SK-N-MC (cell line): ENCODE data around the gene OR2AJ1.

ENCODE experiments used
- EZH2 ChIP-seq: fragments of 200-600 bp; sonication (generic); IDR thresholded peaks from one replicate; pipeline ENCODE4 v1.6.1; 2017; ENCODE audit warnings: antibody characterized with exemption
- FOXP2 ChIP-seq: optimal IDR thresholded peaks from 2 replicates; pipeline ENCODE3; 2011; ENCODE audit warnings: mild to moderate bottlenecking, moderate library complexity; ENCODE audit not compliant: insufficient read depth; ENCODE audit errors: extremely low read length, control extremely low read depth

GRCh38 chr1:247961791-247962190 lies 37.1 kb downstream of the OR2AJ1 start:
- no peak for TF ChIP-seq EZH2
- no peak for TF ChIP-seq FOXP2
